ENCODE data around the gene PI16. TPM values are rescaled to one million over a fixed set of nuclear protein-coding genes. Genes with fewer than 3 reads are reported as not detected.

PI16 gene
- total and polyA plus RNA-seq, 8 donors: 0.15 to 2.5 (median 0.70) TPM

GRCh38 chr6:36933102-36933501 lies 21.4 kb upstream of the PI16 start:
- DNase-seq: no peak
- no peak for TF ChIP-seq CTCF (IDR thresholded peaks at IDR 0.05)
- no peaks in the 10 kb centered on the region for H3K36me3 ChIP-seq
- intact Hi-C loops (cut with DNase I): no loop called here
- no peak overlapping the region for H3K4me3 ChIP-seq
- H3K9me3 ChIP-seq: no peaks in the 10 kb centered on the region
- no peak overlapping the region for H3K27ac ChIP-seq
- H3K4me1 ChIP-seq: no peaks in the 10 kb centered on the region
- H3K27me3 ChIP-seq: no peaks in the 10 kb centered on the region
- no peak for ATAC-seq

GRCh38 chr6:36933519-36933918 lies 21.0 kb upstream of the PI16 start:
- Histone ChIP-seq H3K36me3 (no peaks in the 10 kb centered on the region), H3K27me3 (no peaks in the 10 kb centered on the region), H3K4me1 (no peaks in the 10 kb centered on the region), H3K27ac (no peak overlapping the region), H3K9me3 (no peaks in the 10 kb centered on the region), H3K4me3 (no peak overlapping the region)
- no peak for TF ChIP-seq CTCF (IDR thresholded peaks at IDR 0.05)
- no peak for DNase-seq
- no peak for ATAC-seq
- intact Hi-C loops (cut with DNase I): no loop called here

GRCh38 chr6:36934901-36935300 lies 19.6 kb upstream of the PI16 start:
- no peak for TF ChIP-seq CTCF (IDR thresholded peaks at IDR 0.05)
- no peak for ATAC-seq
- Histone ChIP-seq H3K27ac (no peak overlapping the region), H3K4me1 (no peaks in the 10 kb centered on the region), H3K27me3 (no peaks in the 10 kb centered on the region), H3K36me3 (no peaks in the 10 kb centered on the region), H3K4me3 (no peak overlapping the region), H3K9me3 (no peaks in the 10 kb centered on the region)
- no peak for DNase-seq
- intact Hi-C loops (cut with DNase I): no loop called here

GRCh38 chr6:36936824-36937223 lies 17.7 kb upstream of the PI16 start:
- TF ChIP-seq CTCF (IDR thresholded peaks at IDR 0.05): no peak
- Histone ChIP-seq H3K9me3 (no peaks in the 10 kb centered on the region), H3K36me3 (no peaks in the 10 kb centered on the region), H3K27ac (no peak overlapping the region), H3K4me1 (no peaks in the 10 kb centered on the region), H3K27me3 (no peaks in the 10 kb centered on the region), H3K4me3 (no peak overlapping the region)
- no peak for ATAC-seq
- intact Hi-C loops (cut with DNase I): no loop called here
- DNase-seq: no peak

- Histone ChIP-seq H3K27me3 (no peaks in the 10 kb centered on the region), H3K27ac (no peak overlapping the region), H3K36me3 (no peaks in the 10 kb centered on the region), H3K4me1 (no peaks in the 10 kb centered on the region), H3K9me3 (no peaks in the 10 kb centered on the region), H3K4me3 (no peak overlapping the region)
- no peak for TF ChIP-seq CTCF (IDR thresholded peaks at IDR 0.05)
- no peak for ATAC-seq
- intact Hi-C loops (cut with DNase I): no loop called here
- DNase-seq: no peak
Measured at GRCh38 chr6:36937896-36938295, 16.6 kb upstream of the PI16 start.

Data from left lung (tissue), 10 donors.